B cell (primary cell): Measurements from ENCODE around the gene FMNL2. TPM values are rescaled to one million over a fixed set of nuclear protein-coding genes. Genes with fewer than 3 reads are reported as not detected.

ENCODE experiments used
- ATAC-seq: fragments of 200-7000 bp; cut with Tn5 transposase; one replicate; pipeline ENCODE4 v1.10.0; 2021; ENCODE audit warnings: low read depth, mild to moderate bottlenecking, moderate number of reproducible peaks, moderate library complexity
- CTCF ChIA-PET: fragments of 350-600 bp; sonication (Branson Sonifier 250); formaldehyde crosslinking; loops from one replicate; lab custom pipeline; 2021; ENCODE audit warnings: antibody characterized with exemption, inconsistent platforms; lab: Charles Lee
- POLR2A ChIA-PET: fragments of 350-600 bp; sonication (Branson Sonifier 250); formaldehyde crosslinking; loops from one replicate; lab custom pipeline; 2021; ENCODE audit warnings: antibody characterized with exemption; lab: Charles Lee
- DNase-seq: peaks from one replicate; pipeline ENCODE4 v3.0.0; 2013
- H2AFZ ChIP-seq: 2 replicates; pipeline ENCODE4 v1.6.1; 2012; ENCODE audit warnings: mild to moderate bottlenecking, low read depth, low read length; ENCODE audit not compliant: insufficient read depth, poor library complexity, severe bottlenecking
- H3K27ac ChIP-seq, 2 donors: 1 replicate in 1 of 2; 2 replicates in 1 of 2; pipeline ENCODE4 v1.5.1; 2012 to 2013; ENCODE audit warnings: low read length in 2 of 2, mild to moderate bottlenecking in 2 of 2, moderate library complexity in 1 of 2
- H3K27me3 ChIP-seq, 4 experiments: fragments of 200-600 bp in 1 of 4; sonication (generic) in 1 of 4; replicated peaks in 1 of 4; 1 replicate in 2 of 4; 2 replicates in 2 of 4; pipeline versions ENCODE4 v1.6.1 to v1.7.0; 2013 to 2016; ENCODE audit warnings: low read length in 3 of 4, mild to moderate bottlenecking in 2 of 4, mixed read lengths in 1 of 4, moderate library complexity in 1 of 4; ENCODE audit not compliant: insufficient read depth in 4 of 4, control insufficient read depth in 3 of 4; ENCODE audit errors: control extremely low read depth in 1 of 4
- H3K36me3 ChIP-seq, 2 experiments: replicated peaks in 1 of 2; 1 replicate in 1 of 2; 2 replicates in 1 of 2; pipeline versions ENCODE4 v1.6.1 to v1.7.1; 2013; ENCODE audit warnings: low read length in 1 of 2; ENCODE audit not compliant: insufficient read depth in 2 of 2, control insufficient read depth in 1 of 2; ENCODE audit errors: control extremely low read depth in 1 of 2, extremely low read depth in 1 of 2
- H3K4me1 ChIP-seq, 2 donors: fragments of 200-600 bp in 1 of 2; sonication (generic) in 1 of 2; 1 replicate in 1 of 2; 2 replicates in 1 of 2; pipeline versions ENCODE4 v1.5.1 to v1.6.1; 2013 to 2017; ENCODE audit warnings: low read length in 2 of 2; ENCODE audit not compliant: control insufficient read depth in 2 of 2, insufficient read depth in 2 of 2
- H3K4me2 ChIP-seq: replicated peaks from 2 replicates; pipeline ENCODE3; 2012; ENCODE audit warnings: mild to moderate bottlenecking, low read depth, low read length; ENCODE audit not compliant: poor library complexity, severe bottlenecking
- H3K4me3 ChIP-seq, 5 experiments: fragments of 200-600 bp in 1 of 5; sonication (generic) in 1 of 5; 1 replicate in 3 of 5; 2 replicates in 2 of 5; pipeline versions ENCODE4 v1.5.1 to v1.7.0; 2011 to 2016; ENCODE audit warnings: low read length in 4 of 5, mild to moderate bottlenecking in 4 of 5, low read depth in 2 of 5, control low read depth in 1 of 5, moderate library complexity in 1 of 5; ENCODE audit not compliant: insufficient read depth in 1 of 5; ENCODE audit errors: control extremely low read depth in 1 of 5, extremely low read depth in 1 of 5
- H3K79me2 ChIP-seq: fragments of 200-600 bp; sonication (generic); one replicate; pipeline ENCODE4 v1.6.0; 2016; ENCODE audit warnings: low read length; ENCODE audit not compliant: control insufficient read depth, insufficient read depth
- H3K9ac ChIP-seq: fragments of 200-600 bp; sonication (generic); 2 replicates; pipeline ENCODE4 v1.6.1; 2017; ENCODE audit warnings: mild to moderate bottlenecking, low read length, moderate library complexity
- H3K9me3 ChIP-seq, 3 donors: one replicate each; pipeline versions ENCODE4 v1.6.1 to v1.7.1; 2013; ENCODE audit warnings: low read length in 2 of 3; ENCODE audit not compliant: control insufficient read depth in 2 of 3, insufficient read depth in 1 of 3; ENCODE audit errors: control extremely low read depth in 1 of 3
- H4K20me1 ChIP-seq: 2 replicates; pipeline ENCODE4 v1.6.0; 2012; ENCODE audit warnings: mild to moderate bottlenecking, low read length; ENCODE audit not compliant: insufficient read depth, control insufficient read depth, poor library complexity, severe bottlenecking
- H3K27ac Mint-ChIP-seq: one replicate; pipeline ENCODE4 v1.8.0; 2021; ENCODE audit warnings: mixed read lengths
- H3K27me3 Mint-ChIP-seq: one replicate; pipeline ENCODE4 v1.8.0; 2021; ENCODE audit warnings: mixed read lengths
- H3K4me1 Mint-ChIP-seq: one replicate; pipeline ENCODE4 v1.8.0; 2021; ENCODE audit warnings: mixed read lengths
- H3K4me3 Mint-ChIP-seq: one replicate; pipeline ENCODE4 v1.8.0; 2021; ENCODE audit warnings: mixed read lengths
- H3K9me3 Mint-ChIP-seq: one replicate; pipeline ENCODE4 v1.8.0; 2022; ENCODE audit warnings: mixed read lengths; ENCODE audit not compliant: insufficient read depth
- EZH2 ChIP-seq: IDR thresholded peaks from 2 replicates; pipeline ENCODE4 v1.6.1; 2012; ENCODE audit warnings: borderline replicate concordance, low read depth, mild to moderate bottlenecking, moderate library complexity, low read length; ENCODE audit not compliant: insufficient read depth, poor library complexity, severe bottlenecking
- intact Hi-C: fragments of 100-400 bp; cut with micrococcal nuclease; formaldehyde crosslinking; loops from one replicate; pipeline ENCODE4 v1.10.0; 2022
- polyA plus RNA-seq: library from polyadenylated mRNA; depleted of rRNA; stranded (reverse); fragments of >200 nt; gene quantifications from 2 replicates; pipeline ENCODE4 v1.2.3, GENCODE V29; 2012
- total RNA-seq, 2 donors: library from RNA; stranded (reverse); fragments of 120-200 nt in 1 of 2; gene quantifications; 1 replicate in 1 of 2; 2 replicates in 1 of 2; pipeline versions ENCODE4 v1.2.3 to v1.2.4, GENCODE V29; 2013 to 2022
- TF ChIP-seq, protein P1 (sequence below): fragments of 200-600 bp; IDR thresholded peaks from one replicate; pipeline ENCODE4 v1.8.0; 2022; ENCODE audit warnings: antibody characterized with exemption, mild to moderate bottlenecking

The FMNL2 gene
- total and polyA plus RNA-seq, 2 donors (not counting 1 experiment from before 2014, with no cell fraction given): 0.73 to 8.8 TPM

DNA sequence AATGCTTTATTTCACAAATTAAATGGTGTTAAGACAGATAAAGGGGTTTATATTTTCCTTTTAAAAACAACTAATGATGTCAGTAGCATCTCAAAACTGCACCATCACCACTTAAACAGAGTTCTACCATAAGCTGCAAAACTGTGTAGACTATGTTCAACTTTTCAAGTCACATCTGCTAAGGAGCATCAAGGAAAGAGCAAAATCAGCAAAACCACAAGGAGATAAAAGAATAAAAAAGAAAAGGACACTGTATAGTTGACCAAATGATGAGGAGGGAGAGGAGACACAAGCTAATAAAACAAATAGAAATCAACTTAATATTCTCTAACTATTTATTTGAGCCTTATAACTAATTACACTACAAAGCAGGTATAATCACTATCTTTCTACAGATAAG, 348.4 kb downstream of the FMNL2 start:
- Histone ChIP-seq H3K27me3 (no peaks in the 10 kb centered on the region), H3K27ac (no peak overlapping the region), H4K20me1 (peaks cover 5% of the 10 kb centered on the region), H3K4me3 (no peak overlapping the region), H3K9ac (no peak overlapping the region), H3K4me1 (no peaks in the 10 kb centered on the region), H3K36me3 (peaks cover 0 to 47% of the 10 kb centered on the region in 2 experiments), H3K4me2 (no peak overlapping the region), H2AFZ (no peak overlapping the region), H3K79me2 (peaks cover 32% of the 10 kb centered on the region), H3K9me3 (no peaks in the 10 kb centered on the region)
- H3K4me3 Mint-ChIP-seq: no peak overlapping the region
- H3K9me3 Mint-ChIP-seq: no peaks in the 10 kb centered on the region
- ChIA-PET POLR2A (no interaction called here), CTCF (no interaction called here)
- intact Hi-C loops: no loop called here
- DNase-seq: no peak
- no peak overlapping the region for H3K27ac Mint-ChIP-seq
- peaks cover 2% of the 10 kb centered on the region for H3K4me1 Mint-ChIP-seq
- TF ChIP-seq, protein P1, sequence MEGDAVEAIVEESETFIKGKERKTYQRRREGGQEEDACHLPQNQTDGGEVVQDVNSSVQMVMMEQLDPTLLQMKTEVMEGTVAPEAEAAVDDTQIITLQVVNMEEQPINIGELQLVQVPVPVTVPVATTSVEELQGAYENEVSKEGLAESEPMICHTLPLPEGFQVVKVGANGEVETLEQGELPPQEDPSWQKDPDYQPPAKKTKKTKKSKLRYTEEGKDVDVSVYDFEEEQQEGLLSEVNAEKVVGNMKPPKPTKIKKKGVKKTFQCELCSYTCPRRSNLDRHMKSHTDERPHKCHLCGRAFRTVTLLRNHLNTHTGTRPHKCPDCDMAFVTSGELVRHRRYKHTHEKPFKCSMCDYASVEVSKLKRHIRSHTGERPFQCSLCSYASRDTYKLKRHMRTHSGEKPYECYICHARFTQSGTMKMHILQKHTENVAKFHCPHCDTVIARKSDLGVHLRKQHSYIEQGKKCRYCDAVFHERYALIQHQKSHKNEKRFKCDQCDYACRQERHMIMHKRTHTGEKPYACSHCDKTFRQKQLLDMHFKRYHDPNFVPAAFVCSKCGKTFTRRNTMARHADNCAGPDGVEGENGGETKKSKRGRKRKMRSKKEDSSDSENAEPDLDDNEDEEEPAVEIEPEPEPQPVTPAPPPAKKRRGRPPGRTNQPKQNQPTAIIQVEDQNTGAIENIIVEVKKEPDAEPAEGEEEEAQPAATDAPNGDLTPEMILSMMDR: no peak
- no peak for TF ChIP-seq EZH2
- no peaks in the 10 kb centered on the region for H3K27me3 Mint-ChIP-seq
- no peak for ATAC-seq

DNA sequence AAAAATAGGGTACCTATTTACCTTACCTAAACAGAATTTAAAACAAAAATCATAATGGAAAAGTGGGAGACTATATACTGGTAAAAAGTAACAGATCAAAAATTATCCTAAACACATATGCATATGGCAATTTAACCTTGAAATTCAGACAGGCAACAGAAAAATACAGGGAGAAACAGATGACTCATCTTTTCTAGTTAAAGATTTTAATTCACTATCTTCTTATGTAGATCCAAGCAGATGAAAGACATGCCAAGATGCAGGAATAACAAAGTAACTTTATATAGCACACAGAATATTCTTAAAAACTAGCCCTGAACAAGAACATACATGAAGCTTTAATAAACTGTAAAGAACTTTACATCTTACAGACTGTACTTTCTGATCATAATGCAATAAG, 351.3 kb downstream of the FMNL2 start:
- Mint-ChIP-seq H3K27me3 (no peaks in the 10 kb centered on the region), H3K27ac (no peak overlapping the region), H3K4me3 (no peak overlapping the region), H3K9me3 (no peaks in the 10 kb centered on the region), H3K4me1 (peaks cover 2% of the 10 kb centered on the region)
- ChIA-PET POLR2A (no interaction called here), CTCF (no interaction called here)
- Histone ChIP-seq H3K4me2 (no peak overlapping the region), H3K79me2 (peaks cover 40% of the 10 kb centered on the region), H3K27ac (no peak overlapping the region), H3K4me3 (no peak overlapping the region), H3K4me1 (no peaks in the 10 kb centered on the region), H3K9ac (no peak overlapping the region), H3K36me3 (peaks cover 0 to 20% of the 10 kb centered on the region in 2 experiments), H3K9me3 (no peaks in the 10 kb centered on the region), H4K20me1 (peaks cover 5% of the 10 kb centered on the region), H3K27me3 (no peaks in the 10 kb centered on the region), H2AFZ (no peak overlapping the region)
- DNase-seq (no peak), ATAC-seq (no peak)
- intact Hi-C loops: no loop called here
- TF ChIP-seq, protein P1: no peak
- no peak for TF ChIP-seq EZH2
